Measurements from ENCODE around the gene FBXO36.

DNA sequence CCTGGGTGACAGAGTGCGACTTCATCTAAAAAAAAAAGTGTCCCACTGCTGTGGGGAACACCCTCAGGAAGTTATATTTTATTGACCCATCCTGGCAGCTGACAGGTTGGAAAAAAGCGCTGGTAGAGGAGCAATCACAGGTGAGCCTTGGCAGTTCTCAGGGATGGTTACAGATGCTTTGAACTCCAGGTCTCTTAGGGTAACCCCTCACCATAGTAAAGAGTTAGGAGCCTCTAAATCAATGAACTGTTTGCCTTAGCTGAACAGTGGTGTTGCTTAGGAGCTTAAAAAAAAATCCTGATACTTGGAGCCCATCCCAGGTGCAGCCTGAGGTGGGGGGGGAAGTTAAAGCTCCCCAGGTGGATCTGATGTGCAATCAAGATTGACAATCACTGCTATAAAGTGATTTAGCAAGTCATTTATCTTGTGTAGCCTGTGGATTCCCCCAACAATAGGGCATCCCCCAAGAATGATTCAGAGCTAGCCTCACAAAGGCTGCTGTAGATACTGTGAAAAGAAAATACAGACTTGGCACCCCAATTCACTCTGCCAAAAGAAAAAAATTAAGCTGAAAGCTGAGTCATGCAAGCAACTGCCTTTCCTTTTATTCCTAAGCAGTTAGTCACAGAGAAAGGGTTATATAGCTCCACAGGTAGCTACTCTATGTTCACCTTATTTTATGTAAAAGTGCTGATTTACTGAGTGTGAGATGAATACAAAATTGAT is 131.6 kb downstream of the FBXO36 start:
- TF ChIP-seq, protein P1, sequence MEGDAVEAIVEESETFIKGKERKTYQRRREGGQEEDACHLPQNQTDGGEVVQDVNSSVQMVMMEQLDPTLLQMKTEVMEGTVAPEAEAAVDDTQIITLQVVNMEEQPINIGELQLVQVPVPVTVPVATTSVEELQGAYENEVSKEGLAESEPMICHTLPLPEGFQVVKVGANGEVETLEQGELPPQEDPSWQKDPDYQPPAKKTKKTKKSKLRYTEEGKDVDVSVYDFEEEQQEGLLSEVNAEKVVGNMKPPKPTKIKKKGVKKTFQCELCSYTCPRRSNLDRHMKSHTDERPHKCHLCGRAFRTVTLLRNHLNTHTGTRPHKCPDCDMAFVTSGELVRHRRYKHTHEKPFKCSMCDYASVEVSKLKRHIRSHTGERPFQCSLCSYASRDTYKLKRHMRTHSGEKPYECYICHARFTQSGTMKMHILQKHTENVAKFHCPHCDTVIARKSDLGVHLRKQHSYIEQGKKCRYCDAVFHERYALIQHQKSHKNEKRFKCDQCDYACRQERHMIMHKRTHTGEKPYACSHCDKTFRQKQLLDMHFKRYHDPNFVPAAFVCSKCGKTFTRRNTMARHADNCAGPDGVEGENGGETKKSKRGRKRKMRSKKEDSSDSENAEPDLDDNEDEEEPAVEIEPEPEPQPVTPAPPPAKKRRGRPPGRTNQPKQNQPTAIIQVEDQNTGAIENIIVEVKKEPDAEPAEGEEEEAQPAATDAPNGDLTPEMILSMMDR (IDR thresholded peaks at IDR 0.05 in 2 of 3, conservative IDR thresholded peaks at IDR 0.05 in 1 of 3; ENCODE audit: control insufficient read depth in 2 of 3, extremely low read depth in 1 of 3, insufficient read depth in 1 of 3, low read depth in 3 of 3, low read length in 3 of 3): no peak
- TF ChIP-seq, protein P2, sequence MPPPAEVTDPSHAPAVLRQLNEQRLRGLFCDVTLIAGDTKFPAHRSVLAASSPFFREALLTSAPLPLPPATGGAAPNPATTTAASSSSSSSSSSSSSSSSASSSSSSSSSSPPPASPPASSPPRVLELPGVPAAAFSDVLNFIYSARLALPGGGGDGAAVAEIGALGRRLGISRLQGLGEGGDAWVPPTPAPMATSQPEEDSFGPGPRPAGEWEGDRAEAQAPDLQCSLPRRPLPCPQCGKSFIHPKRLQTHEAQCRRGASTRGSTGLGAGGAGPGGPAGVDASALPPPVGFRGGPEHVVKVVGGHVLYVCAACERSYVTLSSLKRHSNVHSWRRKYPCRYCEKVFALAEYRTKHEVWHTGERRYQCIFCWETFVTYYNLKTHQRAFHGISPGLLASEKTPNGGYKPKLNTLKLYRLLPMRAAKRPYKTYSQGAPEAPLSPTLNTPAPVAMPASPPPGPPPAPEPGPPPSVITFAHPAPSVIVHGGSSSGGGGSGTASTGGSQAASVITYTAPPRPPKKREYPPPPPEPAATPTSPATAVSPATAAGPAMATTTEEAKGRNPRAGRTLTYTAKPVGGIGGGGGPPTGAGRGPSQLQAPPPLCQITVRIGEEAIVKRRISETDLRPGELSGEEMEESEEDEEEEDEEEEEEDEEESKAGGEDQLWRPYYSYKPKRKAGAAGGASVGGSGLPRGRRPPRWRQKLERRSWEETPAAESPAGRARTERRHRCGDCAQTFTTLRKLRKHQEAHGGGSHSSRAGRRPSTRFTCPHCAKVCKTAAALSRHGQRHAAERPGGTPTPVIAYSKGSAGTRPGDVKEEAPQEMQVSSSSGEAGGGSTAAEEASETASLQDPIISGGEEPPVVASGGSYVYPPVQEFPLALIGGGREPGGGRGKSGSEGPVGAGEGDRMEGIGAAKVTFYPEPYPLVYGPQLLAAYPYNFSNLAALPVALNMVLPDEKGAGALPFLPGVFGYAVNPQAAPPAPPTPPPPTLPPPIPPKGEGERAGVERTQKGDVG (CRISPR knock-in tag; IDR thresholded peaks at IDR 0.05): no peak
- no peak for TF ChIP-seq TAF1 (IDR thresholded peaks at IDR 0.05; ENCODE audit: borderline replicate concordance, low read depth, low read length)
- no peak for TF ChIP-seq POLR2AphosphoS2 (IDR thresholded peaks at IDR 0.05; ENCODE audit: low read depth, low read length)
- TF ChIP-seq GABPA (IDR thresholded peaks at IDR 0.05; ENCODE audit: low read depth): no peak
- no peak for TF ChIP-seq NR2C2 (IDR thresholded peaks at IDR 0.05; ENCODE audit: borderline replicate concordance, control insufficient read depth, insufficient read length, low read depth)
- TF ChIP-seq JUNB (IDR thresholded peaks at IDR 0.05): no peak
- TF ChIP-seq KDM1A (IDR thresholded peaks at IDR 0.05; ENCODE audit: borderline replicate concordance): no peak
- no peak for TF ChIP-seq POLR2A (IDR thresholded peaks at IDR 0.05; ENCODE audit: low read depth, low read length)
- TF ChIP-seq ZSCAN29 (IDR thresholded peaks at IDR 0.05): no peak
- no peak for TF ChIP-seq SP1 (IDR thresholded peaks at IDR 0.05; ENCODE audit: low read depth, low read length)
- no peak for TF ChIP-seq ESRRA (IDR thresholded peaks at IDR 0.05; ENCODE audit: low read length)
- no peak for TF ChIP-seq ZZZ3 (IDR thresholded peaks at IDR 0.05; ENCODE audit: control insufficient read depth, insufficient read length, low read depth)

Measured in GM12878 (cell line).